Caco-2 (cell line): Measurements from ENCODE around the gene VKORC1L1. TPM values are rescaled to one million over a fixed set of nuclear protein-coding genes. Genes with fewer than 3 reads are reported as not detected.
"Not testable (repeated sequence)": the region's sequence is repeated elsewhere in the genome, so short reads cannot be mapped to it uniquely, and the experiment has no call there.

Experiments used
- BruUV-seq: library from RNA; stranded (reverse); fragments of 400-500 nt; replicated peaks from 2 replicates; lab custom pipeline; 2021; lab: Mats Ljungman, UMichigan
- CTCF ChIA-PET: fragments of 300-600 bp; sonication (Branson Sonifier 250); formaldehyde crosslinking; loops from one replicate; lab custom pipeline; 2022; ENCODE audit warnings: antibody characterized with exemption; lab: Charles Lee
- POLR2A ChIA-PET: fragments of 300-600 bp; sonication (Branson Sonifier 250); formaldehyde crosslinking; loops from one replicate; lab custom pipeline; 2022; ENCODE audit warnings: antibody characterized with exemption; lab: Charles Lee
- DNase-seq, 2 experiments: peaks; one replicate each; pipeline versions ENCODE4 v3.0.0 to v3.0.0-alpha.2; 2020 to 2022
- H3K27me3 ChIP-seq: replicated peaks from 2 replicates; pipeline ENCODE4 v1.6.0; 2011; ENCODE audit warnings: low read length; ENCODE audit not compliant: control insufficient read depth, insufficient read depth
- H3K36me3 ChIP-seq: 2 replicates; pipeline ENCODE4 v1.5.1; 2011; ENCODE audit warnings: low read length; ENCODE audit not compliant: control insufficient read depth, insufficient read depth
- H3K4me1 ChIP-seq: fragments of 250-450 bp; sonication (Bioruptor Pico); 2 replicates; pipeline ENCODE4 v1.5.1; 2020; ENCODE audit warnings: mild to moderate bottlenecking
- H3K4me3 ChIP-seq: 2 replicates; pipeline ENCODE4 v1.5.1; 2011; ENCODE audit warnings: low read depth, mild to moderate bottlenecking, control low read depth, low read length
- H3K9me3 ChIP-seq: fragments of 250-450 bp; sonication (Bioruptor Pico); 2 replicates; pipeline ENCODE4 v1.5.1; 2020; ENCODE audit warnings: mild to moderate bottlenecking, moderate library complexity
- H3K27ac Mint-ChIP-seq: one replicate; pipeline ENCODE4 v1.8.0; 2022; ENCODE audit warnings: mixed read lengths; ENCODE audit not compliant: unreplicated experiment
- H3K27me3 Mint-ChIP-seq: one replicate; pipeline ENCODE4 v1.8.0; 2022; ENCODE audit warnings: mixed read lengths; ENCODE audit not compliant: insufficient read depth, unreplicated experiment
- H3K36me3 Mint-ChIP-seq: one replicate; pipeline ENCODE4 v1.8.0; 2022; ENCODE audit warnings: mild to moderate bottlenecking, mixed read lengths; ENCODE audit not compliant: insufficient read depth, unreplicated experiment
- H3K4me1 Mint-ChIP-seq: one replicate; pipeline ENCODE4 v1.8.0; 2022; ENCODE audit warnings: low read depth, mixed read lengths; ENCODE audit not compliant: unreplicated experiment
- H3K4me3 Mint-ChIP-seq: one replicate; pipeline ENCODE4 v1.8.0; 2022; ENCODE audit warnings: mild to moderate bottlenecking, moderate library complexity, mixed read lengths; ENCODE audit not compliant: unreplicated experiment
- H3K9me3 Mint-ChIP-seq: one replicate; pipeline ENCODE4 v1.8.0; 2022; ENCODE audit warnings: mixed read lengths; ENCODE audit not compliant: unreplicated experiment
- CTCF ChIP-seq, 2 experiments: fragments of 200-600 bp in 1 of 2; IDR thresholded peaks; 1 replicate in 1 of 2; 2 replicates in 1 of 2; pipeline versions ENCODE4 v1.5.1 to v1.8.0; 2011 to 2022; ENCODE audit warnings: antibody characterized with exemption in 1 of 2, control low read depth in 1 of 2, inconsistent platforms in 1 of 2, low read depth in 1 of 2, low read length in 1 of 2, mild to moderate bottlenecking in 1 of 2, moderate library complexity in 1 of 2; ENCODE audit not compliant: insufficient read depth in 1 of 2, severe bottlenecking in 1 of 2, unreplicated experiment in 1 of 2
- intact Hi-C: fragments of 100-400 bp; cut with micrococcal nuclease; formaldehyde crosslinking; loops from one replicate; pipeline ENCODE4 v1.10.0; 2022; ENCODE audit not compliant: unreplicated experiment
- total RNA-seq: library from RNA; stranded (reverse); gene quantifications from 2 replicates; pipeline ENCODE4 v1.2.3, GENCODE V29; 2022

VKORC1L1 gene
- total RNA-seq, 1 experiment from 2014 or later = 35.2 TPM

GRCh38 chr7:66005115-66005671, 132.3 kb downstream of the VKORC1L1 start:
- H3K36me3 ChIP-seq, H3K27me3 ChIP-seq, CTCF ChIA-PET, H3K36me3 Mint-ChIP-seq, H3K9me3 Mint-ChIP-seq, H3K4me3 Mint-ChIP-seq, BruUV-seq, H3K9me3 ChIP-seq, H3K4me3 ChIP-seq, intact Hi-C loops, H3K27me3 Mint-ChIP-seq: not testable (repeated sequence)
- Mint-ChIP-seq H3K27ac (peak overlapping the region; percentile 27), H3K4me1 (peaks cover 24% of the 10 kb centered on the region)
- DNase-seq = peak; percentile 14 to 58
- peaks cover 32% of the 10 kb centered on the region for H3K4me1 ChIP-seq
- POLR2A ChIA-PET = interaction anchor here (0.6 kb wide), 1 partner anchor 244 kb away, joined by 10 read pairs; no protein-coding TSS in a partner anchor

GRCh38 chr7:66007232-66007631, 134.4 kb downstream of the VKORC1L1 start:
- H3K27ac Mint-ChIP-seq = no peak overlapping the region
- no peak for TF ChIP-seq CTCF (IDR thresholded peaks at IDR 0.05; ENCODE audit: insufficient read depth in 1 of 2, low read depth in 1 of 2, low read length in 1 of 2, severe bottlenecking in 1 of 2, unreplicated experiment in 1 of 2)
- H3K9me3 Mint-ChIP-seq = no peaks in the 10 kb centered on the region
- H3K27me3 Mint-ChIP-seq = no peaks in the 10 kb centered on the region
- CTCF ChIA-PET = no interaction called here
- Histone ChIP-seq H3K27me3 (no peaks in the 10 kb centered on the region), H3K9me3 (no peaks in the 10 kb centered on the region), H3K36me3 (no peaks in the 10 kb centered on the region), H3K4me1 (peaks cover 32% of the 10 kb centered on the region), H3K4me3 (no peak overlapping the region)
- BruUV-seq = no TSS peak
- no peak for DNase-seq
- peaks cover 24% of the 10 kb centered on the region for H3K4me1 Mint-ChIP-seq
- no peak overlapping the region for H3K4me3 Mint-ChIP-seq
- POLR2A ChIA-PET = no interaction called here
- H3K36me3 Mint-ChIP-seq = no peaks in the 10 kb centered on the region
- intact Hi-C loops = no loop called here

Other genes with a start within 250 kb of the VKORC1L1 start
- 71.3 and 80.0 TPM in 2 replicates for gene GUSB, start 109.1 kb downstream of the VKORC1L1 start, total RNA-seq
- gene ASL, start 202.7 kb downstream of the VKORC1L1 start, total RNA-seq = 54.9 and 64.0 TPM in 2 replicates
- gene CRCP, start 241.8 kb downstream of the VKORC1L1 start, total RNA-seq = 48.2 and 48.7 TPM in 2 replicates